GM21723 (cell line): ENCODE results near the gene CBLB.

Experiments used
- ATAC-seq: cut with Tn5 transposase; IDR thresholded peaks from one replicate; pipeline ENCODE4 v1.9.1; 2021; ENCODE audit warnings: mild to moderate bottlenecking, moderate library complexity; ENCODE audit not compliant: unreplicated experiment

CBLB gene

GRCh38 chr3:105868742-105869530 is at the start of gene CBLB:
Gene CBLB (minus strand): TSS chr3:105869012. CDS start chr3:105867577, 1,435 bp downstream.
- peak; percentile 87 for ATAC-seq

DNA sequence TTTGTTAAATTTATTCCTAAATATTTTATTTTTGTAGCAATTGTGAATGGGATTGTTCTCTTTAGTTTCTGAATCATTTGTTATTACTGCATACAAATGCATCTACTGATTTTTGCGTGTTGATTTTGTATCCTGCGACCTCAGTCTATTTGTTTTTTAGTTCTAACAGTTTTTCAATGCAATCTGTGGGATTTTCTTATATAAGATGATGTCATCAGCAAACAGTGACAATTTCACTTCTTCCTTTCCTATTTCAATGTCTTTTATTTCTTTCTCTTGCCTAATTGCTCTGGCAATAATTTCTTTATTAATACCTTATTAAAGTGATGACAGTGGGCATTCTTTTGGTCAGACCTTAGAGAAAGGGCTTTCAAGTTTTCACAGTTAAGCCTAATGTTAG is 48.0 kb upstream of the CBLB start:
- no peak for ATAC-seq

- ATAC-seq: no peak
These were observed 46.7 kb upstream of the CBLB start for GRCh38 chr3:105915524-105915923.

DNA sequence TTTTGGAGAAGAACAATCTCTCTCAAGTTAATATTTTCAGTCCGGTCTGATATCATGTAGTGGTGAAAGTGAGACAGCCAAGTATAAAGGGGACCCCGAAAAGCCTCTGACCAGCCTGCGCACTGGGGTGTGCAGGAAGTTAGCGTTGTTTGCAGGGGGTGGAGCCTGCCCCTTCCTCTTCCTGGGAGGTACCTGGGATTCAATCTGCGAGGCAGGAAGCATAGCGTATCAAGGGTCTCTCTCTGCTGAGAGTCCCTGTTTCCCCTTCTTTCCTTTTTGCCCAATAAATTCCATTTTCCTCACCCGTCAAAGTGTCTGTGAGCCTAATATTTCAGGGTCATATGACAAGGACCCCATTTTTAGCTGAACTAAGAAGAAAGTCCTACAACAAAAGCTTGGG is 44.8 kb upstream of the CBLB start:
- no peak for ATAC-seq

DNA sequence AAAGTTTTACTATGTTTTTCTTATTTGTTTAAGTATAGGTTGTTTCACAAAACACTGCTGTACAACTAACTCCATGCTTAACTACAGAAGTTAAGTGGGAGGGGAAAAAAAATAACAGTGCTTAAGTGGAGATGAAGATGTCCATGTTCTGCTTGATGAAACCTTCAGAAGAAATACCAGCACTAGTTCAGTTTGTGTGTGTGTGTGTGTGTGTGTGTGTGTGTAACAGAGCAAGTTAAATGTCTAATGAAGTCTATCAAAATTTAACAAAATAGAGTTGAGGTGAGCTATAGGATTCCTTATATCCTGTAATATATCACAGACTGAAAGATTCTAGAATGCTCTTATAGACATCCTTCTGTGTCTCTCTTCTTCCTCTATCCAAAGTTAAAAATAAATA is 44.1 kb upstream of the CBLB start:
- ATAC-seq: no peak

GRCh38 chr3:105911496-105911895 is 42.7 kb upstream of the CBLB start:
- no peak for ATAC-seq

GRCh38 chr3:105907777-105908176 is 39.0 kb upstream of the CBLB start:
- ATAC-seq: no peak

DNA sequence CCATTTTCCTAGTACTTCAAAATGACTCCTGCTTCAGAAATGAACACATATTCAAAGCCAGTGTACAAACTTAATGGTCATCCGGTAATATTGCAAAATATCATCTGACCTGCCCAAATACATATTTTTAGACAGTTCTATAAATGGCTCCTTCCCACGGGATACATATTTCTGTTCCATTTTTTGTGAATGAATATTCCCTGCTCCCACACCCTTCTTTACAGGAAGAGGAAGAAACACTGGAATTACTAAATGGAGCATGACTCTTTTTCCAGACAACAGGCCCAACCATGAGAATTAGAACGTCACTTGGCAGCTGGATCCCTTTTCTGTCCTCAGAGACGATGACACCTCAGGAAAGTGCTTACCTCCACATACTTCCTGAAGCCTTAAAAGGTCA is 38.0 kb upstream of the CBLB start:
- ATAC-seq: no peak

- ATAC-seq: no peak
These were observed 37.5 kb upstream of the CBLB start for GRCh38 chr3:105906345-105906744.

DNA sequence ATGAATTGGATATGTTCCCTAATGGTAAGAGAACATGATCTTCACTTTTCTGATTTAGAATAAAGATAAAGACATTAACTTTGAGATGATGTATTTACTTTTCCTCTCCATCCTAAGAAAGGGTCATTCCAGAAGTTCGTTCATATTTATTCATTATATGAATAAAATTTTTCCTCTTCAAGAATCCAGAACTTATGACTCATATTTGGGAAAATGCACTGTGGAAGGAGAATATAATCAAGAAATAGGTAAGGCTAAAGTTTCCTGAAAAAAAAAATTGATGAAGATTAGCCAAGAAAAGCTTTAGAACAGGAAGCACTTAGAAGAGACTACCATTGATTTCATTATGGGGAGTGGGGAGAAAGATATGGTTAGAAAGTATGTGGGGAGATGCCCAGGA is 36.5 kb upstream of the CBLB start:
- ATAC-seq: no peak

- no peak for ATAC-seq
These were observed 36.0 kb upstream of the CBLB start for GRCh38 chr3:105904678-105905284.

DNA sequence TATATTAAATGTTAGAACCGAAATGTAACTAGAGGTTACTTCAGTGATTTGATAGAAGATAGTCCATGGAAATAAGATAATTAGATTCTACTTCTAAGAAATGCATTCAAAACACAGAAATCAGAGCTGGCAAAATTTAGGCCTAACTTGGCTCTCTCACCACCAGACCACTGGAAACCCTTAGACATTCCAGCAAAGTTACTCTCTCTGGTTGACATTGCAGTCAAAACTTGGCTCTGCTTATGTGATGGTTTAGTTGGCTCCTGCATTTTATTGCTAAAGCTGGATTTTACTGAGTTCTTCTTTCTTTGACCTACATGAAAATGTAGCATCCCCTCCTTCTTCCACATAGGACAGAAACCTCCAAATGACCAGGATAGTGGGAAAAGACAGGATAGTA is 35.4 kb upstream of the CBLB start:
- no peak for ATAC-seq

- ATAC-seq: no peak
These were observed 30.7 kb upstream of the CBLB start for GRCh38 chr3:105899516-105899915.

DNA sequence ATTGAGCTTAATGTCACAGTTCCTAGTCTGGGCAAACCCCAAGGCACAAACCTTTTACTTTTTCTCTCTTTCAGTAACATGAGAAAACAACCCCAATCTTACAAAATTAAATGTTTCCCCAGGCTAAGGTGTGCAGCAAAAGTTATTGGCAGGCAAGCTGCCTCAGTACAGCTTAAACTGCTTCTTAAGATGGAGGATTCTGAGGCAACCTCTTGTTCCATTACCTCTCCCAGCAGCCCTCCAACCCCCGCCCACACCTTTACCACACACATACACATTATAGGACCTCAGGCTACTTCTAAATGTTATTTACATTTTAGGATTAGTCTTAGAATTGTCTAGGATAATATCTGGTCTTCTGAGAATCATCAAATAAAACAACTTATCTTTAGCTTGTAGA is 22.3 kb upstream of the CBLB start:
- ATAC-seq: no peak

- no peak for ATAC-seq
These were observed 20.1 kb upstream of the CBLB start for GRCh38 chr3:105888621-105889579.

DNA sequence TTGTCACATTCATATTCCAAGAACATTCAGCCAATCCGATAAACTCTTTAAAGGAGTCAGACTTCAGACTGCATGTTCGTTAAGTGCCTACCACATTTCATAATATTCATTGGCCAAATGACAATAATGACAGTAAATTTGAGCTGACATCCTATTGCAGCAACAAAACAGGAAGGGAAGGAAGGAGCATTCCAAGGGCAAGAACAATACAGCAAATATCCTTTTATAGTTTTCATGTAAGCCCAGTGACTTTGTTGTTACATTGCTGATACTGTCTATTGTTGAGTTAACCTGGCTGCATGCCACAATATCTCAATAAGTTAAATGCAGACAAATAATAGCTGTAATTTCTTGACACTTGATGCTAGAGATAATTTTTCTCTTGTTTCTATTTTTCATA is 16.4 kb upstream of the CBLB start:
- no peak for ATAC-seq

DNA sequence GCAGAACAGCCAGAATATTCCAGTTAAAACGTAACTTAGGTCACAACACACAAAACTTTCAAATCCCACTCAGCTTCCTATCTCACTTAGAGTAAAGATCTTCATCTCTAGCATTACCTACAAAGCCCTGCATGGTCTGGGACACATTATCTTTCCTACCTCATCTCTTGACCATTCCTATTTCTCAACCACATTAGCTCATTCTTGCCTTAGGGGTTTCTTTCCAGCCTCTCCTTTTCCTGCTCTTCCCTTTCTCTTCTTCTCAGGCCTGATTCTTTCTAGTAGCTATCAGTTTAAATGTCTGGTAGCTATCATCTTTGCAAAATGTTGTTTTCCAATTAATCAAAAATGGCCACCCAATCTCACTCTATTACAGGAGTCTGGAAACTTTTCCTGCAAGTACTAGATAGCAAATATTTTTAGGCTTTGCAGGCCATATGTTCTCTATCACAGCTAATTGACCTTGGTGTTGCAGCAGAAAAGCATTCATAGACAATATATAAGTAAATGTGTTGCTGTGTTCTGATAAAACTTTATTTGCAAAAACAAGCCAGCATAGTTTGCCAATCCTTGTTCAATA is 15.1 kb upstream of the CBLB start:
- no peak for ATAC-seq

DNA sequence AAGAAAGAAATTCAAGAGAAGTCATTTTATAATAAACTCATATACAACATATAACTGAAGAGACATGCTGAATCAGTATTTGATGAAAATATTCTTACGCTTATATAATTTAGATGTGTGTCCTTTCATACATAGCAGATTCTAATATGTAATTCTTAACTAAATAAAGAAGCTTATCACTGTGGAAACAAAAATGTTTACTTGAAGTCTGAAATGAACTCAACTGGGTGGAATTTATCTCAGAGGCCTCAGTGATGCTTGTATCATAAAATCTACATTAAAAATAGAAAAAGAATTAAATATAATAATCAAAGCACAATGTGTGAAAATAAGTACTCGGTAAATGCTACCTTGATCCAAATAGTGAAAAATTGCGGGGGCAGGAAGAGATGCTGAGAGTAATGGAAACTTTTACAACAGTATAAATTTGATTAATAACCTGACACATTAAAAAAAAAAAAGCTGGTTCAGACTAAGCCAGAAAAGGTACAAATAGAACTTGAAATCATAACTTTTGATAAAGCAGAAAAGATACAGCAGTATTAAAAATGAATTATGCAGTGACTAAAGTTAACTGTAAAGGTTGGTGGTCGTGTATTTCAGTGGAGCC is 12.0 kb upstream of the CBLB start:
- no peak for ATAC-seq

GRCh38 chr3:105878061-105878460 is 9.2 kb upstream of the CBLB start:
- no peak for ATAC-seq

GRCh38 chr3:105877336-105877910 is 8.6 kb upstream of the CBLB start:
- no peak for ATAC-seq
